COLO668 (cell line): ENCODE measurements around the gene PCP4L1.
"Not testable (repeated sequence)": the region's sequence is repeated elsewhere in the genome, so short reads cannot be mapped to it uniquely, and the experiment has no call there.

Source experiments
- DNase-seq: peaks from one replicate; lab custom pipeline; 2025; ENCODE audit not compliant: unreplicated experiment; lab: John Stamatoyannopoulos, UW

Gene PCP4L1

DNA sequence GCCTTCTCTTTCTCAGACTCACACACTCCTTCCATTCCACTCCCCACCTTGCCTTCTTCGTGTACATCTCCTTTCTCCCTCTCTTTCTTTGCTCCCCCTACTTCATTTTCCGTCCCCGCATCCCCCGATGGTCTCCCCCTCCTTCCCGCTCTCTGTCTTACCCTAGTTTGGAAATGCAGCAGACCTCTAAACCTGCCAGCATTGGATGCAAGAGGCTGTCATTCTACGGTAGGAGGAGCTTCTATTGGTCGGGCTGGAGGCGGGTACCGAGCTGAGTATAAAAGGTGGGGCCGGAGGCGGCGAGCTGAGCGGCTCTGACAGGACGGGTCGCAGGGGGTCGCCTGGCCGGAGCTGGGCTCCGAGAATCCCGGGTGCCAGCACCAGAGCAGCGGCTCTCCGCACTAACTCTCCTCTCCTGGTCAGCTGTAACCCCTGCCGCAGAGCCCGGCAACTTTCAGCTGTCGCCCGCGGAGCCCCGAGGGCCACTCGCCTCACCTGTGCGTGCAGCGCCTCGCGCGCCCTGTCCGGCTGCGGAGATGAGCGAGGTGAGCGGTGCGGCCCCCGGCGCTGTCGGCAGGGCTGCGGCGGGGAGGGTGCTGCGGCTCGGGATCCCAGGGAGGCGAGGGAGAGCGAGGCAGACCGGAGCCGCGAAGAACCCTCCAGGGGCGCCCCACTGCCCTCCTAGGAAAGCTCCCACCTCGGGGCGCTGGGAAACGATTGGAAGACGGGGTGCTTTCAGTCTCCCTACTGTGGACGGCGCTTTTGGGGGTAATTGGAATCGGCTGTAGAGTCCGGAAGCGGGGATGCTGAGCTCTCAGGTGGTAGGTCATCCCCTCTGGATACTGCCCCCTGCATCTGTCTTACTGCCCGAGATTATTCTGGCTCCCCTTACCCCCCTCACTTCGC, at the start of gene PCP4L1:
PCP4L1 (plus strand) TSS at position 307 of the 906 bp plus-strand sequence; CDS start at position 537, 230 bp downstream.
- DNase-seq = no peak

DNA sequence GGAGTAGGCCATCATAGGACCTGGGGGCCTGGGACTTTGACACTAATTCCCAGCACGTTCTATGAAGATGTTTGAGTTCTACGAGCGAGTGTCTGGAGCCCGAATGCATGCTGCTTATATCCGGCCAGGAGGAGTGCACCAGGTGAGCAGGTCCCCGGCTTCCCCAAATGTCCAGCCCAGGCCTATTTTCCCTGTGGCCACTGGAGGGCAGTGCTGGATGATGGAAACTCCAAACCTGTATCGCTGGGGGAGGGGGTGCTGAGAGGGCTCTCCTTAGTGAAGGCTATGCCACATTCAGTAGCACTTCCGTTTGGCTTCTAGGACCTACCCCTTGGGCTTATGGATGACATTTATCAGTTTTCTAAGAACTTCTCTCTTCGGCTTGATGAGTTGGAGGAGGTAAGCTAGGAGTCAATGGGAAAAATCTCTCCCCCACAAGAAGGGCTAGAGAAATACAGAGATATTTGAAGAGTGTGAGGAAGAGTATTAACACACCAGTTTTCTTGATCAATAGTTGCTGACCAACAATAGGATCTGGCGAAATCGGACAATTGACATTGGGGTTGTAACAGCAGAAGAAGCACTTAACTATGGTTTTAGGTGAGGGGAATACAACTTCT, 48.6 kb upstream of the PCP4L1 start:
- peak; percentile 69 for DNase-seq

DNA sequence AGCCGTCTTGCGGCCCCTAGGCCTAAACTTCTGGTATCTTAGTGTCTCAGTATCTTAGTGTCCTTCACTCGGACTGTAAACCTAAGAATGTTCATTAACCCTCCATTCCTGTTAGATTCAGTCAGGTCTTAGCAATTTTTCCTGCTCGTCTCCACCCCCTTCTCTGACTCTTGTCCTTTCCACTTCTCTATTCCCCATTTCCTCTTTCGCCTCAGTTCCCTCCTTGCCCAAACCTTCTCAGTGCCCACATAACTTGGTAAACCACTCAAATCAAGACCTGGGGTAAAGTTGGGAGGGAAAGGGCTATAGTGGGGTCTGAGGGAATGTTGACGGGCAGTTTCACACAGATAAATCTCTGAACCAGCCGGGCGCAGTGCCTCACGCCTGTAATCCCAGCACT, 44.2 kb upstream of the PCP4L1 start:
- DNase-seq = no peak

DNA sequence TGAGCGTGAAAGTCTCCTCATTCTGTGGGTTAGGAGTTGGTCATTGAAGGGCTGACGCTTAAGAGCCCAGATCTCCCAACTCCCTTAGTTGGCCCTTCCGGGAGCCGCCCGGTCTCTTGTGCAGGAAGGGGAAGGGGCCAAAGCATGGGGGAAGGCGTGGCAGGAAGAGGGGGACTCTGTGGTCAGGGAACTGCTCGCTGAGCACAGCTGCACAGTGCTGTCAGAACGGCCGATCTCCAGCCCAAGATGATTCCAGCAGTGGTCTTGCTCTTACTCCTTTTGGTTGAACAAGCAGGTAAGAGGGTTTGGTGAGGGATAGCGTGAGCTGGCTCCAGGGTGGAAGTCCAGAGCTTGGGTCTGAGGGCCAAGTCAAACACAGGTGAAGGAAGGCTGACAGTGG, 43.5 kb upstream of the PCP4L1 start, which contains the start of gene FCER1G:
FCER1G (plus strand) TSS at position 220 of the 400 bp plus-strand sequence; CDS start at position 247, 27 bp downstream.
- DNase-seq = no peak

DNA sequence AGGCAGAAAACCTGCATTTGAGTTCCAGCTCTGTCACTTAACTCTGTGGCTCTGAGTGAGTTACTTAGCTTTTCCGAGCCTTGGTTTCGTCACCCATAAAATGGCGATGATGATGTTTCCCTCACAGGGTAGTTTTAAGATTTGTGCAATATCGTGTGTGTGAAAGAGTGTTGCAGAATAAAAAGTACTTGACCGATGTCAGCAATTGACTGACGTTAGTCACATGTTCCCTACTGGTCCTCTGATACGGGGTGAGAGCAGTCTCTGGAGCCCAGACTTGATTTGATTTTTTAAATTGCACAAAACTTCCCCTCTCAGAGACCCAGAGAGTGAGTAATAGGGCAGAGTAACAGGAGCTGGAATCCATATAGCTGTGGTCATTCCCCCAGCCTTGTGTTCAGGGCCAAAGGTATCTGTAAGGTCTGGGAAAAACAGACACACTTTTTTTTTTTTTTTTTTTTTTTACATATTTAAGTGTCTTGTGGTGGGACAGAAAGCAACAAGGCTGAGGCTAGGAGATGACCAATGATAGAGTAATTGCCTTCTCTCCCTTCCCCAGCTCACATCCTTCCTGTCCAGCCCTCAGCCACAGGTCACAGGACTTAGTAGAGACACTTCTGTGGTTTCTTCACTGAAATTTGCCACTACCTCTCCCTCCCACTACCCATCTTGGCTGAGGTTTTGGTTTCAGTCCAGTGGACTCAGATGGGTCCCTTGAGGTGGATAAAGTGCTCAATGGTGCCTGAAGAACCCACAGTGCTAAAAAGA, 41.4 kb upstream of the PCP4L1 start:
- DNase-seq = no peak

DNA sequence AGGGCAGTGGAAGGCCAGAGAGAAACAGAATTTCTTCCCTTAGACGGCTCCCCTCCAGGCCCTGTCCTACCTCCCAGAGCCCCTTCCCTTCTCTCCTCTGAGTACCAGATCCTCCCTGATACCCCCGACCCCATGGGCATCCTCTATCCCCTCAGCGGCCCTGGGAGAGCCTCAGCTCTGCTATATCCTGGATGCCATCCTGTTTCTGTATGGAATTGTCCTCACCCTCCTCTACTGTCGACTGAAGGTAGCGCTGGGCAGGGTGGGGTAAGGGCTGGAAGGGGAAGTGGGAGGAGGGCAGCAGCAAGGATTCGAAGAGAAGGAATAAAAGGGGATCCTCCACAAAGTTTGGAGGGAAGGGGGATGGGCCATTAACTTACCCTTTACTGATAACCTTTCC, 40.7 kb upstream of the PCP4L1 start:
- DNase-seq = no peak

DNA sequence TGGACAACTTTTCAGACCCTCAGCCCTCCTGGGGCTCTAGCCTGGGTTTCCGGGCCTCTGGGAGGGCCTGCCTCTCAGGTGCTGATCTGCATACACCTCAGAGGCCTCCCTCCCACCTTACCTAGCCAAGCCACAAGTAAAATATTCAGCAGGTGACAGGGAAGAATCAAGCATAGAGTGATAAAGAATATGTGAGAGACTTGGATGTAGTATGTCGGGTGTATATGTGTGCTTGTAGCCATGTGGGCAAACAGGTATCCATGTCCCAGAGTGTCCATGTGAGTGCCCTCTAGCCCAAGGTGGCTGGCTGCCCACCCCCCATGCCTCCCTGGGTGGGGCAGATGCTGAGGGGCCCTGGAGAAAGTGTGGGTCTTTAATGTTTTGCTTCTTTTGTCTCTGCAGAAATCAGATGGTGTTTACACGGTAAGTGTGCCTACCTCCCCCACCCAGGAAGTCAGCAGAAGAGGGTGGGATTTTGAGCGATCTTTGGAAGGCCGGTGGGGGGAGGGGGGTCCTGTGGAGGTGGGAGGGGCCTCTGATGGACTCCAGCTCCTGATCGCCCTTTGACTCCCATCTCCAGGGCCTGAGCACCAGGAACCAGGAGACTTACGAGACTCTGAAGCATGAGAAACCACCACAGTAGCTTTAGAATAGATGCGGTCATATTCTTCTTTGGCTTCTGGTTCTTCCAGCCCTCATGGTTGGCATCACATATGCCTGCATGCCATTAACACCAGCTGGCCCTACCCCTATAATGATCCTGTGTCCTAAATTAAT, 40.1 kb upstream of the PCP4L1 start:
- DNase-seq = no peak

DNA sequence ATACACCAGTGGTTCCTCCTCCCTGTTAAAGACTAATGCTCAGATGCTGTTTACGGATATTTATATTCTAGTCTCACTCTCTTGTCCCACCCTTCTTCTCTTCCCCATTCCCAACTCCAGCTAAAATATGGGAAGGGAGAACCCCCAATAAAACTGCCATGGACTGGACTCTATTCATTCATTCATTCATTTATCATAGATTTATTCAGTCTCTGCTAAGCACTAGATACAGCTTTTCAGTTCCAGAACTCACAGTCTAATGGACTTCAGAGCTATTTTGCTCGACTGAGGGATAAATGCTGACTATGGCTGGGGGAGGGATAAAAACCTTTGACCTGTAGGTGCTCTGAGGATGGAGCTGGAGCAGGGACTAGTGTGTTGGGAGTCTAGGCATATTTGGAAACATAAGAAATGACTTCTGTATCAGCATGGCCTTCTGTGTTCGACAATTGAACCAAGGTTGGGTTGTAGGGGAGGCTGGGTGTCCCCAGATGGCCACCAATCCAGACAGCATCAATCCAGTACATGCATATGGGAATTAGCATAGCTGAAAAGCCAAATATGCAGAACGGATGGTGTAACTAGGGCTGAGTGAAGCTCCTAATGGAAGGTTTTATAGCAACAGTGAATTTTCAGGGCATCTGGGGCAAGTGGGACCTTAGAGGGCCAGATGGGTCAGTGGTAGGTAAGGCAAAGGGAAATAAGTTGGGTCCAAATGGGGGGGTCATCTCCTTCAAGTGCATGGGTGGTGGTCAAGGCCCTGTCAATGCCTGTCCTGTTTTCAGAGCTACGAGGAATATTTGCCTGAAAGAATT, 39.3 kb upstream of the PCP4L1 start:
- DNase-seq = no peak

DNA sequence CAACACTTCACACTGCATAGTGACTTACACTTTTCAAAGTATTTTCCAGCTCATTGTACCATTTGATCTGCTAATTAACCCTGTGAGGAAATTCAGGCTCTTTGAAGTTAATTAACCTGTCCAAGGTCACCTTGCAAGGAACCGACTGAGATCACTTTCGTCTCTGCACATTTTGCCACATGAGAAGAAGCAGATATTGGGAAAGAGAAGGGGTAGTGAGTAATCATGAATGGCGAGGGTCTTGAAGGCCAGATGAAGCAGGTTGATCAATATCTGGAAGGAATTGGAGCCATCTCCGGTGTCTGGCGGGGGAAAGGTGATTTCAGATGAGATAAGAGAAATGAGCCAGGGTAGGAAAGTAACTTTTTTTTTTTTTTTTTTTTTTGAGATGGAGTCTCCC, 38.5 kb upstream of the PCP4L1 start:
- no peak for DNase-seq

DNA sequence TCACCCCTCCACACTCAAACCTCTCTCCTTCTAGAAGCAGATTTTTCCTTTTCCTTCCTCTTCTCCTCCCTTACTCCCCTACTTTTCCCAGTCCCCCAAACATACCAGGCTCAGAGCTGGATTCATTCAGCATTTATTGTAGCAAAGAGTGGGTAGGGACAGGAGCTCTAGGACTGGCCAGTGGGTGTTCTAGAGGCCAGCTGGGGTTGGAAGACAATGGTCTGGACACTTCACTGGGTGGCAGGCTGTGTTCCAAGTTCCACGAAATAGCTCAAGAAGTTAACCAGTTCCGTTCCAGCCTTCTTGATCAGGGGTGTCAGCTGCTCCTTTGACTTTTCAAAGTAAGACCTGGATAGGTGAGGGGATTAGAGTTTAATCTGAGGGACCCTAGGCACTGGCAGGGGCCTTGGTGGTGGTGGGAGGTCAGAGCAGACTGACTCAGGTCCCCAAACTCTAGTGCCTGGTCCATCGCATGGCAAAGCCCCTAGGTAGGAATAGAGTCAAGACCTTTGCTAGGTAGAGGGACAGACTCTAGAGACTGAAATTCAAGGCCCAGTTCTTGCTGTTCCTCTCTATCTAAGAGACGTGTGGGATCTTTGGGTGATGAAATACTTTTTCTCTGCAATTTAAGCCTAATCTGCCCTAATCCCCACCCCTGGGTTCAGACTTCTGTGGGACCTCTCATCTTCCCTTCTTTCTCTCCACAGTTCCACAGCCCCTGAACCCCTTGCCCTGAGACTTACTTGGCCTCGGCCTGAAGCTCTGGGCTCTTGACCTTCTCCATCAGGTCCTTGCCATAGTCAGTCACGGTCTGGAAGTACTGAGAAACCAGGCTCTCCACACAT, 36.1 kb upstream of the PCP4L1 start:
- DNase-seq = no peak

DNA sequence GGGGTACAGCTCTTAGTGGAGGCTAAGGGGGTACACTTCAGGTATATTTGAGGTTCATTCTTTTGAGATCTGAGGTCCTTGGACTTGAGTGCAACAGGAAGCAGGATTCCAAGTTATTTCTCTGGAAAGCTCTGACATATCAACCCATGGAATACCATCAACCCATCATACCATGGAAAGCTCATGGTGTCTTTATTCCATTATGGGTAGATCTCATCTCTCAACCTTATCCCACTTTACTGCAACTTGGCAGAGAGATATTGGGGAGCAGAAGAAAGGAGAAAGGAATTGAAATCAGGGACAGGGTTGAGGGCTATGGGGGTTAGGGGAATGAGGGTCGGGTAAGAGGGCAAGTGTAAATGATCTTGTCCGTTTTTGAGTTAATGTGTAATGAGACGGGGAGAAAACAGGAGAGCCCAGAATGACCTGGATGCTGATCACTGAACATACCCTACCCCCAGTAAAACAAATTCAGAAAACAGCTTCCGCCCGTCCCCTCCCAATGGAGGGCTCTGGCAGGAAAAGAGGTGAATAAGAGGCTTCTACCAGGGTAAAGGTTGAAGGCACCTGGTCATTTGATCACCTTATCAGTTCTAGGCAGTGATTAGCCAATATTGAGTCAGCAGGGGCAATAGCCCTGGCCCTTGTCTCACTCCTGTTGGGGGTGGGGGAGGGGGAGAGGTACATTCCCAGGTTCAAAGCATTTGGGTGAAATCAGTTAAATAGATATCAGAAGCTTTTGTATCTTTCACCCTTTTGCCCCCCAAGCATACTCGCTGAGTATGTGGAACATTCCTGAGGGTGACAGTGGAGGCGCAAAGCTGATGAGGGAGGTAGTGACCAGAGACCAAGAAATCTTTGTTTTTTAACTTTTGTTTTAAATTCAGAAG, 34.5 kb upstream of the PCP4L1 start:
- no peak for DNase-seq

DNA sequence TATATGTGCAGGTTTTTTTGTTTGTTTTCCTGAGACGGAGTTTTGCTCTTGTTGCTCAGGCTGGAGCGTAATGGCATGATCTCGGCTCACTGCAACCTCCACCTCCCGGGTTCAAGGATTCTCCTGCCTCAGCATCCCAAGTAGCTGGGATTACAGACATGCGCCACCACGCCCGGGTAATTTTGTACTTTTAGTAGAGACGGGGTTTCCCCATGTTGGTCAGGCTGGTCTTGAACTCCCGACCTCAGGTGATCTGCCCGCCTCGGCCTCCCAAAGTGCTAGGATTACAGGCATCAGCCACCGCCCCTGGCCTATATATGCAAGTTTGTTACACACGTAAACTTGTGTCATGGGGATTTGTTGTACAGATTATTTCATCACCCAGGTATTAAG, 33.9 kb upstream of the PCP4L1 start:
- DNase-seq = not testable (repeated sequence)

DNA sequence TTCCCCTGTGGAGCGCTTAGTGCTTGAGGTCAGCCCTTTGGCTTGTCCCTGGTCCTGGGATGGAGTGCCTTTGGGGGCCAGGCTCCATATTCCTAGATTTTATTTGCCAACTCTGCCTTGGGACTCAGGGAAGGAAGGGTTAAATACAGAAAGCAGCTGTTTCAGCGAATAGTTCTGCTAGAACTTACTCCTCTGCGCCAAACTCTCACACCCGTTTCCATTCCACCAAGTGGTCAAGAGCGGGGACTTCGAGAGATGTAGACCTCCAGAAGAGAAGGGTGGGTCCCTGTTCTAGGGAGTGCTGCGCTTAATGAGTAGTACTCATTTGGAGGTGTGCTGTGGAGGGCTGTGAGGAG, 33.4 kb upstream of the PCP4L1 start:
- no peak for DNase-seq

DNA sequence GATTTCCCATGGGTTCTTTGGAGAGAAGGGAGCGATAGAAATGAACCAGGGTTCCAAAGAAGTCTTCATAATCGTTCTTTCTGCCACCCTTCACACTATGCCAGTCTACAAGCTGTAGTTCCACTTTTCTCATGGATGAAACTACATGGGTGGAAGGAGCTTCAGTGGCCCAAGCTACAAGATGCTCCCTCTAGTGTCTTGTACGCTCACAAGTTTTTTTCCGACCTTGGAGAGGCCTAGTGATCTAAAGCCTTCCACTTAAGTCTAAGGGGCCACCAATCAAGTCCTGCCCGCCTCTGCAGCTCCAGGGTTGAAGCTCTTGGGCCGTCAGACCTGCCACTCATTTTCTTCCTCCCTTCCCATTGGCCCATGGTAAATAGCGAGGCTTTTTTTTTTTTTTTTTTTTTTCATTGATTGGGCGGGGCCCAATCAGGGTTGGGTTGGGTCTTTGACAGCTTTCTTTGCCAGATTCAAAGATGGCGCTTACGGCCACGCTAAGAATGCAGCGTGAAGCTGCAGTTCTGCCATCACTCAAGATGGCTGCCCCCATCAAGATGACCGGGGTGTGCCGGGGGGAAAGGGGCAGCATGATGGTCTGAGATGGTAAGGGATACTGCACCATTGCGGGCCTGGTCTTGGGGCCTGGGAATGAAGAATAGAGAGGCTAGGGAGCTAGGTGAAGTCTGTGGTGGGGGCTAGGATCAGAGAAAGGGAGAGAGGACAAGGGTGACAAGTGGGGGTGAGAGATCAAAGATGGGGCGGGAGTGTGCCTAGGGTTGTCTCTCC, 32.8 kb upstream of the PCP4L1 start, which contains the start of gene TOMM40L:
TOMM40L (plus strand) TSS at position 527 of the 786 bp plus-strand sequence. CDS start 430 bp downstream, outside the sequence.
- DNase-seq = peak; percentile 85

DNA sequence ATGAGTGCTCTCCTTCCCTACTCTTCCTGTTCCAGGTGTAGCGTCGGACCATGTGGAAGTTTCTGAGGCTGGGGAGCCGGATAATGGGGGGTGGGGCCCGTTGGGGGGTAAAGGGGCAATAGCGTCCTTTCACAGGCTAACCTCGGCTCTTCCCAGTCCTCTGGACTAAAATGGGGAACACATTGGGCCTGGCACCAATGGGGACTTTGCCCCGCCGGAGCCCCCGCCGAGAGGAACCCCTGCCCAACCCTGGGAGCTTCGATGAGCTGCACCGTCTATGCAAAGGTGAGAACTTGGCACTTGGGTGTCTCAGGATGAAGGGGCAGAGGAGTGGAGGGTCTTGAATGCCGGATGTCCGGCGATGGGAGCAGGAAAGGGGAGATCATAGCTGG, 32.2 kb upstream of the PCP4L1 start:
- DNase-seq = no peak

DNA sequence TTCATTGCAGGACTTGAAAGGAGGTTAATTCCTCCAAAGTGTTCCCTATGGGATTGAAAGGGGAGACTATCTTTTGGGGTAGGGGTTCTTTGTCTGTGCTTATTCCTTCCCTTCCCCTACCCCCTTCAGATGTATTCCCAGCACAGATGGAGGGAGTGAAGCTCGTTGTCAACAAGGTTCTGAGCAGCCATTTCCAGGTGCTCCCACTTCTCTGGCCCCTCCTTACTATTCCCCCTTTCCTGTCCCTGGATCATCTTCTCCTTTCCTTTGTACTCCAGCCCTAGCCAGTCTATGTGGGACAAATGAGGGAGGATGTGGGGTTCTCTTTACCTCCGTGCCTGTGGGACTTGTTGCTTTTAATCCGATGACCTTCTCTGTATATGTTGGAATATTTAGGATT, 31.8 kb upstream of the PCP4L1 start:
- DNase-seq = no peak

DNA sequence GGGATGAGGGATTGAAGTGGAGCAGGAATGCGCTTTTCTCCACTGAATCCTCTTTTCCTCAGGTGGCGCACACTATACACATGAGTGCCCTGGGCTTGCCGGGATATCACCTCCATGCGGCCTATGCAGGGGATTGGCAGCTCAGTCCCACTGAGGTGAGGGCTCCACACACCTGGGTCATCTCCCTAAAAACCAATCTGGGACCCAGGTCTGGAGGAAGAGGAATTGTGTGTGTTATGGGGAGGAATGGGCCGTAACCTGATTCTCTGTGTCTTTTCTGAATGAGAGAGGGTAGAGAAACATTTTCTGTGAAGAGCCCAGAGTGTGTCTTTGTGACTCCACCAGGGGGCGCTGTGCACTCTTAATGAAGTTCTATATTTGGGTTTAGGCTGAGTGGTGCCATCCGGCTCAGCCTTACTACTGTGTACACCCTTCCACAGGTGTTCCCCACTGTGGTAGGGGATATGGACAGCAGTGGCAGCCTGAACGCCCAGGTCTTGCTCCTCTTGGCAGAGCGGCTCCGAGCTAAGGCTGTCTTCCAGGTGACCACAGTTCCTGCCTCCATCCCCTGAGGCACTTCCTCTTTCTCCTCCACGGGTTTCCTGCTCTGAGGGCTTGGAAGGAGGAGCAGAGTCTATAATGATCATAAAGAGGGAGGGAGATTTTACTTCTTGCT, 31.2 kb upstream of the PCP4L1 start:
- peak; percentile 85 for DNase-seq
